GM23338 (cell line): ENCODE data around the gene CNTN5.

ENCODE experiments used
- CREB1 ChIP-seq: fragments of 250-450 bp; sonication (Bioruptor Pico); IDR thresholded peaks from 2 replicates; pipeline ENCODE4 v1.5.0; 2020; ENCODE audit warnings: low read depth, mild to moderate bottlenecking, moderate library complexity
- EZH2 ChIP-seq: fragments of 200-600 bp; sonication (generic); IDR thresholded peaks from one replicate; pipeline ENCODE4 v1.8.0; 2017; ENCODE audit warnings: antibody characterized with exemption, mild to moderate bottlenecking, low read depth; ENCODE audit not compliant: unreplicated experiment
- EZH2phosphoT487 ChIP-seq: fragments of 200-600 bp; sonication (generic); IDR thresholded peaks from one replicate; pipeline ENCODE4 v1.8.1; 2018; ENCODE audit warnings: antibody characterized with exemption; ENCODE audit not compliant: unreplicated experiment
- JUNB ChIP-seq: IDR thresholded peaks from one replicate; pipeline ENCODE4 v1.6.1; 2016; ENCODE audit warnings: antibody characterized with exemption; ENCODE audit not compliant: unreplicated experiment
- POLR2AphosphoS5 ChIP-seq: IDR thresholded peaks from 2 replicates; pipeline ENCODE4 v1.6.1; 2016; ENCODE audit warnings: antibody characterized with exemption, low read depth
- REST ChIP-seq: IDR thresholded peaks from one replicate; pipeline ENCODE4 v1.6.1; 2018; ENCODE audit warnings: antibody characterized with exemption; ENCODE audit not compliant: unreplicated experiment
- STAT1 ChIP-seq: IDR thresholded peaks from one replicate; pipeline ENCODE4 v1.6.1; 2016; ENCODE audit warnings: antibody characterized with exemption; ENCODE audit not compliant: unreplicated experiment
- ZNF331 ChIP-seq: fragments of 250-450 bp; sonication (Bioruptor Pico); IDR thresholded peaks from 2 replicates; pipeline ENCODE4 v1.5.0; 2020; ENCODE audit warnings: low read depth, mild to moderate bottlenecking, moderate library complexity
- TF ChIP-seq, protein P1 (sequence below), 2 experiments: fragments of 200-600 bp in 1 of 2; sonication (generic) in 1 of 2; conservative IDR thresholded peaks; 2 replicates each; pipeline versions ENCODE4 v1.5.1 to v1.6.1; 2016 to 2017; ENCODE audit warnings: antibody characterized with exemption in 2 of 2, low read depth in 2 of 2, mild to moderate bottlenecking in 2 of 2, moderate library complexity in 1 of 2
- TF ChIP-seq, protein P2 (sequence below): IDR thresholded peaks from 2 replicates; pipeline ENCODE4 v1.6.1; 2016; ENCODE audit warnings: antibody characterized with exemption
- TF ChIP-seq, protein P3 (sequence below): fragments of 250-450 bp; sonication (Bioruptor Pico); IDR thresholded peaks from 2 replicates; pipeline ENCODE4 v1.5.0; 2020; ENCODE audit warnings: mild to moderate bottlenecking, moderate library complexity

GRCh38 chr11:99117603-99118002 lies 96.9 kb downstream of the CNTN5 start:
- TF ChIP-seq, protein P1, sequence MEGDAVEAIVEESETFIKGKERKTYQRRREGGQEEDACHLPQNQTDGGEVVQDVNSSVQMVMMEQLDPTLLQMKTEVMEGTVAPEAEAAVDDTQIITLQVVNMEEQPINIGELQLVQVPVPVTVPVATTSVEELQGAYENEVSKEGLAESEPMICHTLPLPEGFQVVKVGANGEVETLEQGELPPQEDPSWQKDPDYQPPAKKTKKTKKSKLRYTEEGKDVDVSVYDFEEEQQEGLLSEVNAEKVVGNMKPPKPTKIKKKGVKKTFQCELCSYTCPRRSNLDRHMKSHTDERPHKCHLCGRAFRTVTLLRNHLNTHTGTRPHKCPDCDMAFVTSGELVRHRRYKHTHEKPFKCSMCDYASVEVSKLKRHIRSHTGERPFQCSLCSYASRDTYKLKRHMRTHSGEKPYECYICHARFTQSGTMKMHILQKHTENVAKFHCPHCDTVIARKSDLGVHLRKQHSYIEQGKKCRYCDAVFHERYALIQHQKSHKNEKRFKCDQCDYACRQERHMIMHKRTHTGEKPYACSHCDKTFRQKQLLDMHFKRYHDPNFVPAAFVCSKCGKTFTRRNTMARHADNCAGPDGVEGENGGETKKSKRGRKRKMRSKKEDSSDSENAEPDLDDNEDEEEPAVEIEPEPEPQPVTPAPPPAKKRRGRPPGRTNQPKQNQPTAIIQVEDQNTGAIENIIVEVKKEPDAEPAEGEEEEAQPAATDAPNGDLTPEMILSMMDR (conservative IDR thresholded peaks at IDR 0.05; ENCODE audit: low read depth in 2 of 2), result peak; percentile 22 to 52
- TF ChIP-seq POLR2AphosphoS5, result no peak
- TF ChIP-seq EZH2, result no peak
- TF ChIP-seq JUNB, result no peak
- TF ChIP-seq REST, result no peak
- TF ChIP-seq EZH2phosphoT487, result no peak
- no peak for TF ChIP-seq STAT1
- TF ChIP-seq, protein P2, sequence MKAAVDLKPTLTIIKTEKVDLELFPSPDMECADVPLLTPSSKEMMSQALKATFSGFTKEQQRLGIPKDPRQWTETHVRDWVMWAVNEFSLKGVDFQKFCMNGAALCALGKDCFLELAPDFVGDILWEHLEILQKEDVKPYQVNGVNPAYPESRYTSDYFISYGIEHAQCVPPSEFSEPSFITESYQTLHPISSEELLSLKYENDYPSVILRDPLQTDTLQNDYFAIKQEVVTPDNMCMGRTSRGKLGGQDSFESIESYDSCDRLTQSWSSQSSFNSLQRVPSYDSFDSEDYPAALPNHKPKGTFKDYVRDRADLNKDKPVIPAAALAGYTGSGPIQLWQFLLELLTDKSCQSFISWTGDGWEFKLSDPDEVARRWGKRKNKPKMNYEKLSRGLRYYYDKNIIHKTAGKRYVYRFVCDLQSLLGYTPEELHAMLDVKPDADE, result no peak
- no peak for TF ChIP-seq CREB1
- TF ChIP-seq ZNF331 (CRISPR knock-in tag), result no peak
- TF ChIP-seq, protein P3, sequence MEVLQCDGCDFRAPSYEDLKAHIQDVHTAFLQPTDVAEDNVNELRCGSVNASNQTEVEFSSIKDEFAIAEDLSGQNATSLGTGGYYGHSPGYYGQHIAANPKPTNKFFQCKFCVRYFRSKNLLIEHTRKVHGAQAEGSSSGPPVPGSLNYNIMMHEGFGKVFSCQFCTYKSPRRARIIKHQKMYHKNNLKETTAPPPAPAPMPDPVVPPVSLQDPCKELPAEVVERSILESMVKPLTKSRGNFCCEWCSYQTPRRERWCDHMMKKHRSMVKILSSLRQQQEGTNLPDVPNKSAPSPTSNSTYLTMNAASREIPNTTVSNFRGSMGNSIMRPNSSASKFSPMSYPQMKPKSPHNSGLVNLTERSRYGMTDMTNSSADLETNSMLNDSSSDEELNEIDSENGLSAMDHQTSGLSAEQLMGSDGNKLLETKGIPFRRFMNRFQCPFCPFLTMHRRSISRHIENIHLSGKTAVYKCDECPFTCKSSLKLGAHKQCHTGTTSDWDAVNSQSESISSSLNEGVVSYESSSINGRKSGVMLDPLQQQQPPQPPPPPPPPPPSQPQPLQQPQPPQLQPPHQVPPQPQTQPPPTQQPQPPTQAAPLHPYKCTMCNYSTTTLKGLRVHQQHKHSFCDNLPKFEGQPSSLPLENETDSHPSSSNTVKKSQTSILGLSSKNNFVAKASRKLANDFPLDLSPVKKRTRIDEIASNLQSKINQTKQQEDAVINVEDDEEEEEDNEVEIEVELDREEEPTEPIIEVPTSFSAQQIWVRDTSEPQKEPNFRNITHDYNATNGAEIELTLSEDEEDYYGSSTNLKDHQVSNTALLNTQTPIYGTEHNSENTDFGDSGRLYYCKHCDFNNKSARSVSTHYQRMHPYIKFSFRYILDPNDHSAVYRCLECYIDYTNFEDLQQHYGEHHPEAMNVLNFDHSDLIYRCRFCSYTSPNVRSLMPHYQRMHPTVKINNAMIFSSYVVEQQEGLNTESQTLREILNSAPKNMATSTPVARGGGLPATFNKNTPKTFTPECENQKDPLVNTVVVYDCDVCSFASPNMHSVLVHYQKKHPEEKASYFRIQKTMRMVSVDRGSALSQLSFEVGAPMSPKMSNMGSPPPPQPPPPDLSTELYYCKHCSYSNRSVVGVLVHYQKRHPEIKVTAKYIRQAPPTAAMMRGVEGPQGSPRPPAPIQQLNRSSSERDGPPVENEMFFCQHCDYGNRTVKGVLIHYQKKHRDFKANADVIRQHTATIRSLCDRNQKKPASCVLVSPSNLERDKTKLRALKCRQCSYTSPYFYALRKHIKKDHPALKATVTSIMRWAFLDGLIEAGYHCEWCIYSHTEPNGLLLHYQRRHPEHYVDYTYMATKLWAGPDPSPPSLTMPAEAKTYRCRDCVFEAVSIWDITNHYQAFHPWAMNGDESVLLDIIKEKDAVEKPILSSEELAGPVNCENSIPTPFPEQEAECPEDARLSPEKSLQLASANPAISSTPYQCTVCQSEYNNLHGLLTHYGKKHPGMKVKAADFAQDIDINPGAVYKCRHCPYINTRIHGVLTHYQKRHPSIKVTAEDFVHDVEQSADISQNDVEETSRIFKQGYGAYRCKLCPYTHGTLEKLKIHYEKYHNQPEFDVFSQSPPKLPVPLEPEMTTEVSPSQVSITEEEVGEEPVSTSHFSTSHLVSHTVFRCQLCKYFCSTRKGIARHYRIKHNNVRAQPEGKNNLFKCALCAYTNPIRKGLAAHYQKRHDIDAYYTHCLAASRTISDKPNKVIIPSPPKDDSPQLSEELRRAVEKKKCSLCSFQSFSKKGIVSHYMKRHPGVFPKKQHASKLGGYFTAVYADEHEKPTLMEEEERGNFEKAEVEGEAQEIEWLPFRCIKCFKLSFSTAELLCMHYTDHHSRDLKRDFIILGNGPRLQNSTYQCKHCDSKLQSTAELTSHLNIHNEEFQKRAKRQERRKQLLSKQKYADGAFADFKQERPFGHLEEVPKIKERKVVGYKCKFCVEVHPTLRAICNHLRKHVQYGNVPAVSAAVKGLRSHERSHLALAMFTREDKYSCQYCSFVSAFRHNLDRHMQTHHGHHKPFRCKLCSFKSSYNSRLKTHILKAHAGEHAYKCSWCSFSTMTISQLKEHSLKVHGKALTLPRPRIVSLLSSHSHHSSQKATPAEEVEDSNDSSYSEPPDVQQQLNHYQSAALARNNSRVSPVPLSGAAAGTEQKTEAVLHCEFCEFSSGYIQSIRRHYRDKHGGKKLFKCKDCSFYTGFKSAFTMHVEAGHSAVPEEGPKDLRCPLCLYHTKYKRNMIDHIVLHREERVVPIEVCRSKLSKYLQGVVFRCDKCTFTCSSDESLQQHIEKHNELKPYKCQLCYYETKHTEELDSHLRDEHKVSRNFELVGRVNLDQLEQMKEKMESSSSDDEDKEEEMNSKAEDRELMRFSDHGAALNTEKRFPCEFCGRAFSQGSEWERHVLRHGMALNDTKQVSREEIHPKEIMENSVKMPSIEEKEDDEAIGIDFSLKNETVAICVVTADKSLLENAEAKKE (CRISPR knock-in tag), result peak; percentile 88
